ENCODE measurements around the gene TCHHL1. TPM values are rescaled to one million over a fixed set of nuclear protein-coding genes. Genes with fewer than 3 reads are reported as not detected.

Gene TCHHL1
- 1 to 10 TPM in 1 of 4 donors, not detected in 3; 6.6 TPM for total RNA-seq

DNA sequence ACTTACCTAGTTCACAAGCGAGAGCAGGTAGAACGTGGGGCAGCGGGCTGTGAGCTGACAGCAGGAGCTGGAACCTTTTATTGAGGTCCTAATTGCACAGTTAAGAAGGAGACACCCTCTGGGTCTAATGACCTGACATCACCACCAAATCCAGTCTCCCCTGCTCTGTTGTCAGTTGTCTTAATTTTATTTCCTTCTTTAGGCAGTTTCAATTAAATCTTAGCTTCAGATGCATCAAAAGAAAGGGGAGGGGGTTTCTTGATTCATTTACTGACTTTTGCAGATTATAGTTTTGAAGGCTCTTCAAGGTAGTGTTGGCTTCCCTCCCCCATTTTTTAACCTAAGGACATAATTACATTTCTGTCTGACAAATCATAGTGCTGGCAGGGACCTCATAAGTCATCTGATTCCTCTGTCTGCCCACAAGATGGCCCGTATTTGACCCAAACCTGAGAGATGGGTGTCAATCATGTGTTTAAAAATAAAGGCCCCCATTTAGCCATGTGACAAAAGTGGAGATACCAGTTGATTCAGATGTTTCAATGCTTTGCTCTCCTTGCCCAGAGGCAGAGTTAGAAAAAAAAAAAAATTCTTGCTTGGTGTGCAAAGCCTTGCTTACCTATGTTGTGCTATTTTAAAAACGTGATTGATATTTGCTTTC, at the start of gene TCHHL1:
TCHHL1 (minus strand) TSS at position 51 of the 661 bp plus-strand sequence. CDS start 921 bp downstream, outside the sequence.
- 54 to 61% methylated on average over 5 of the region's 5 CpGs for WGBS, 2 donors
- no peak for TF ChIP-seq POLR2A (IDR thresholded peaks at IDR 0.05)
- TF ChIP-seq, protein P1, sequence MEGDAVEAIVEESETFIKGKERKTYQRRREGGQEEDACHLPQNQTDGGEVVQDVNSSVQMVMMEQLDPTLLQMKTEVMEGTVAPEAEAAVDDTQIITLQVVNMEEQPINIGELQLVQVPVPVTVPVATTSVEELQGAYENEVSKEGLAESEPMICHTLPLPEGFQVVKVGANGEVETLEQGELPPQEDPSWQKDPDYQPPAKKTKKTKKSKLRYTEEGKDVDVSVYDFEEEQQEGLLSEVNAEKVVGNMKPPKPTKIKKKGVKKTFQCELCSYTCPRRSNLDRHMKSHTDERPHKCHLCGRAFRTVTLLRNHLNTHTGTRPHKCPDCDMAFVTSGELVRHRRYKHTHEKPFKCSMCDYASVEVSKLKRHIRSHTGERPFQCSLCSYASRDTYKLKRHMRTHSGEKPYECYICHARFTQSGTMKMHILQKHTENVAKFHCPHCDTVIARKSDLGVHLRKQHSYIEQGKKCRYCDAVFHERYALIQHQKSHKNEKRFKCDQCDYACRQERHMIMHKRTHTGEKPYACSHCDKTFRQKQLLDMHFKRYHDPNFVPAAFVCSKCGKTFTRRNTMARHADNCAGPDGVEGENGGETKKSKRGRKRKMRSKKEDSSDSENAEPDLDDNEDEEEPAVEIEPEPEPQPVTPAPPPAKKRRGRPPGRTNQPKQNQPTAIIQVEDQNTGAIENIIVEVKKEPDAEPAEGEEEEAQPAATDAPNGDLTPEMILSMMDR (IDR thresholded peaks at IDR 0.05), result no peak
- no peak within 1 kb of the TSS for H3K4me3 ChIP-seq (ENCODE audit: low read depth, poor library complexity, severe bottlenecking)
- no peak for DNase-seq (ENCODE audit: low spot score in 2 of 2)
- intact Hi-C loops (cut with DNase I; ENCODE audit: low total_unique reads), result no loop called here

DNA sequence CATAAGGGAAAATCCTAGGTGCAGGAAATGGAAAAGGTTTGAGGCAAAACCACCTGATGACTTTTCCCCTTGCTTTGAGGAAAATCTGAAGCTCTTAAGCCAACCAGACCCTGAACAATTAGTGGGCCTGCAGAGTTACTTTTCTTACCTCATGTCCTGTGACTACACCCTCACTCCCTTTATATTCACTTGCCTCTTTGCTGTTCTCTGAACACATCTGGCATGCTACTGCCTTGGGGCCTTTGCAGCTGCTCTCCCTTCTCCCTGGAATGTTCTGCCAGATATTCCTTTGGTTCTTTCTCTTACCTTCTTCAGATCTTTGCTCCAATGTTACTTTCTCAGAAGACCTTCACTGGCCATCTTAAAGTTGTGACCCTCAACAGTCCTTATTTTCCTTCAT, 48.4 kb upstream of the TCHHL1 start:
- intact Hi-C loops (cut with DNase I; ENCODE audit: low total_unique reads), result loop anchor here (10.0 kb wide), 1 partner anchor 72 kb away; no protein-coding TSS in a partner anchor
- TF ChIP-seq POLR2A (IDR thresholded peaks at IDR 0.05), result no peak
- TF ChIP-seq, protein P1 (IDR thresholded peaks at IDR 0.05), result no peak
- no peak overlapping the region for H3K4me3 ChIP-seq (ENCODE audit: low read depth, poor library complexity, severe bottlenecking)
- DNase-seq (ENCODE audit: low spot score in 2 of 2), result no peak

DNA sequence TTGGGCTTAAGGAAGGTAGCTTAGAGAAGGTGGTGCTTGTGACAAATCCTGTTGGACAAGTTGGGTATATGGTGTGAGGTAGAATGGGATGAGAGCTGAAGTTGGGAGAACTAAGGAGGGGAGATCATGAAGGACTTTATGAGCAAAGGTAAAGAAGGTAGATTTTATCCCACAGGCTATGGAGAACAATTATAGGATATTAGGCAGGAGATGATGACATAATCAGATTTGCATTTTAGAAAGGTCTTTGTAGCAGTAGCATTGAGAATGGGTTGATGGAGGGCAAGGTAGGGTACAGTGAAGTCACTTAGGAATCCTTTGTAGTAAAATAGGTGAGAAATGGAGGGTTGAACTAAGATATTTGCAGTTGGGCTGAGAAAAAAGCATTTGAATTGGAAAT, 41.3 kb upstream of the TCHHL1 start:
- no peak for TF ChIP-seq POLR2A (IDR thresholded peaks at IDR 0.05)
- TF ChIP-seq, protein P1 (IDR thresholded peaks at IDR 0.05), result no peak
- no peak overlapping the region for H3K4me3 ChIP-seq (ENCODE audit: low read depth, poor library complexity, severe bottlenecking)
- intact Hi-C loops (cut with DNase I; ENCODE audit: low total_unique reads), result loop anchor here (10.0 kb wide), 1 partner anchor 65 kb away; no protein-coding TSS in a partner anchor
- no peak for DNase-seq (ENCODE audit: low spot score in 2 of 2)

DNA sequence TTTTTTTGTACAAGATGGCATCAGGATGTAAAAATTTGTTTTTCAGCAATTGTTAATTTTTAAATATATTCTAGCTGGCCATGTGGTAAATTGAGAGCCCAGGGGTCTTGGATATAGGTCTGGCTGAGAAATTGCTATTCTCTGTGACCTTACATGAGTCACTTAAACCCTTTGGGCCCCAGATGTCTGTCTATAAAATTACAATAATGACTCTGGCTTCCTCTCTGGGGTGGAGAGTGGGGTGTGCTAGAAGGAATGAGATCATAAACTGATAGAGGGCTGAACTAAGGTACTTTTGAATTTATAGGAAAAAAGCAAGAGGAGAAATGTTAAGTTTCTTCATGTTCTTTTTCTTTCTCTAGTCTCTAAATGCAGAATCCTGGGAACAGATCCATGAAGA, 38.8 kb upstream of the TCHHL1 start:
- DNase-seq (ENCODE audit: low spot score in 2 of 2), result no peak
- intact Hi-C loops (cut with DNase I; ENCODE audit: low total_unique reads), result no loop called here
- TF ChIP-seq, protein P1 (IDR thresholded peaks at IDR 0.05), result no peak
- TF ChIP-seq POLR2A (IDR thresholded peaks at IDR 0.05), result no peak
- no peak overlapping the region for H3K4me3 ChIP-seq (ENCODE audit: low read depth, poor library complexity, severe bottlenecking)

DNA sequence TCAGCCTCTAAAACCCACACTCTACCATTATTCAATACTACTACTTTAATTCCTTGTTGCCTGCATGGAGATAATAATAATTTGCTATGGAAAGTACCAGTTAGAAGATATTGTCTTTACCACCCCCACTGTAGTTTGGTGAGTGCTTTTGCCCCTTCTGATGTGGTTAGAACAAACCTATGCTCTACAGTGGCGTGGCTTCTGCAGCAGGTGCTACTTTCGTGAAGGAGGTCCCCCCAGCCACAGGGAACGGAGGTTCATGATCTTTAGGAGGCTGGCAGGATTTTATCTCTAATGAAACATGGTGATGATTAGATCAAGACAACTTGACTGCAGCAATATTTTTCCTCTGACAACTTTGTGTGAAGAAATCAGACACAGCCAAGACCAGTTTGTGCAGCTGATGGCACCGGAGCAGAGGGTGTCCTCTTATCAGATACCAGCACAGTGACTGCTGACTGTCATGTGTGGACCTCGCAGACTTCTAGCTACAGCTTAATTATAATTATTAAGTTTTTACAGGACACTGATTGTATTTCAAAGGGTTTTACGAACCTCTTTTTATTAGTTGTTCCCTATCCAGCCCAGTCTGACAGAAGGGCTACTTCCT, 37.1 kb upstream of the TCHHL1 start:
- H3K4me3 ChIP-seq (ENCODE audit: low read depth, poor library complexity, severe bottlenecking), result no peak overlapping the region
- DNase-seq (ENCODE audit: low spot score in 2 of 2), result no peak
- intact Hi-C loops (cut with DNase I; ENCODE audit: low total_unique reads), result no loop called here
- TF ChIP-seq, protein P1 (IDR thresholded peaks at IDR 0.05), result no peak
- no peak for TF ChIP-seq POLR2A (IDR thresholded peaks at IDR 0.05)
- WGBS, 2 donors, result 65 to 67% methylated on average over 6 of the region's 6 CpGs

All from lower leg skin (tissue), 4 donors.